HG03103 (cell line): Measurements from ENCODE around the gene LIMA1.
A peak's percentile ranks its signal among the peaks of the same experiment; 100 is the strongest.
"Not testable (repeated sequence)": the region's sequence is repeated elsewhere in the genome, so short reads cannot be mapped to it uniquely, and the experiment has no call there.

Experiments used
- ATAC-seq: cut with Tn5 transposase; IDR thresholded peaks from one replicate; pipeline ENCODE4 v1.9.1; 2021; ENCODE audit warnings: low read depth; ENCODE audit not compliant: unreplicated experiment

LIMA1 gene

GRCh38 chr12:50290692-50291091 is 7.4 kb upstream of the LIMA1 start:
- not testable (repeated sequence) for ATAC-seq

GRCh38 chr12:50287271-50287670 is 4.0 kb upstream of the LIMA1 start:
- no peak for ATAC-seq

- ATAC-seq = no peak
Measured at GRCh38 chr12:50285253-50285652, 1.9 kb upstream of the LIMA1 start.

- ATAC-seq = peak; percentile 30
Measured at GRCh38 chr12:50282721-50283228, 545 bp downstream of the LIMA1 start.

- ATAC-seq = no peak
Measured at GRCh38 chr12:50279501-50279900, 3.8 kb downstream of the LIMA1 start.

GRCh38 chr12:50276912-50277671 is 6.2 kb downstream of the LIMA1 start:
- ATAC-seq = no peak

GRCh38 chr12:50276068-50276467 is 7.3 kb downstream of the LIMA1 start:
- no peak for ATAC-seq

- no peak for ATAC-seq
Measured at GRCh38 chr12:50275556-50275955, 7.8 kb downstream of the LIMA1 start.

- not testable (repeated sequence) for ATAC-seq
Measured at GRCh38 chr12:50275127-50275526, 8.2 kb downstream of the LIMA1 start.

GRCh38 chr12:50271724-50272247 is 11.5 kb downstream of the LIMA1 start:
- no peak for ATAC-seq

- ATAC-seq = no peak
Measured at GRCh38 chr12:50268482-50268881, 14.8 kb downstream of the LIMA1 start.

GRCh38 chr12:50265770-50266524 is 17.4 kb downstream of the LIMA1 start:
- ATAC-seq = no peak

- ATAC-seq = no peak
Measured at GRCh38 chr12:50263832-50264231, 19.5 kb downstream of the LIMA1 start.

- ATAC-seq = no peak
Measured at GRCh38 chr12:50261654-50262053, 21.7 kb downstream of the LIMA1 start.

GRCh38 chr12:50258167-50258551 is 25.2 kb downstream of the LIMA1 start:
- ATAC-seq = no peak

GRCh38 chr12:50257236-50258166 is 25.8 kb downstream of the LIMA1 start:
- ATAC-seq = no peak

GRCh38 chr12:50256761-50257160 is 26.6 kb downstream of the LIMA1 start:
- no peak for ATAC-seq

GRCh38 chr12:50252977-50253602 is 30.2 kb downstream of the LIMA1 start:
- ATAC-seq = no peak

- ATAC-seq = no peak
Measured at GRCh38 chr12:50251619-50252252, 31.6 kb downstream of the LIMA1 start.
